ENCODE results near the gene R3HDM2.

R3HDM2 gene

DNA sequence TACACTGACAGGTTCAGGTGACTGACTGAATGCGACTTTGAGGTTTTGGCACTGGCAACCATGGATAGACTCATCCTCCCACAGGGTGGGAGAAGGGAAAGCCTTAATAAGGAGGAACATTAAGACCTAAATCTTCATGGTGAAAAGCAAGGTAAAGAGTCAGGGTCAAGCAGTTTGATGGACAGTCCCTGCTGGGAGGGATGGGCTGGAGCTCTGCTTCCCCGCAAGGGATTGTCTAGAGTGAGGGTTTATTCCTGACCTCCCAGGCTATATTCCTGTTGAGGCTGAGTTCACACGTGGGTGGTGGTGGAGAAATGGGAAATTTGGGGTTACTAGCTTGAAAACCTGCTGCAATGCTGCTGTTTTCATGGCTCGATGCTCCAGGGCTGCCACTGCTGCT, 170.5 kb downstream of the R3HDM2 start:
- DNase-seq, result no peak

DNA sequence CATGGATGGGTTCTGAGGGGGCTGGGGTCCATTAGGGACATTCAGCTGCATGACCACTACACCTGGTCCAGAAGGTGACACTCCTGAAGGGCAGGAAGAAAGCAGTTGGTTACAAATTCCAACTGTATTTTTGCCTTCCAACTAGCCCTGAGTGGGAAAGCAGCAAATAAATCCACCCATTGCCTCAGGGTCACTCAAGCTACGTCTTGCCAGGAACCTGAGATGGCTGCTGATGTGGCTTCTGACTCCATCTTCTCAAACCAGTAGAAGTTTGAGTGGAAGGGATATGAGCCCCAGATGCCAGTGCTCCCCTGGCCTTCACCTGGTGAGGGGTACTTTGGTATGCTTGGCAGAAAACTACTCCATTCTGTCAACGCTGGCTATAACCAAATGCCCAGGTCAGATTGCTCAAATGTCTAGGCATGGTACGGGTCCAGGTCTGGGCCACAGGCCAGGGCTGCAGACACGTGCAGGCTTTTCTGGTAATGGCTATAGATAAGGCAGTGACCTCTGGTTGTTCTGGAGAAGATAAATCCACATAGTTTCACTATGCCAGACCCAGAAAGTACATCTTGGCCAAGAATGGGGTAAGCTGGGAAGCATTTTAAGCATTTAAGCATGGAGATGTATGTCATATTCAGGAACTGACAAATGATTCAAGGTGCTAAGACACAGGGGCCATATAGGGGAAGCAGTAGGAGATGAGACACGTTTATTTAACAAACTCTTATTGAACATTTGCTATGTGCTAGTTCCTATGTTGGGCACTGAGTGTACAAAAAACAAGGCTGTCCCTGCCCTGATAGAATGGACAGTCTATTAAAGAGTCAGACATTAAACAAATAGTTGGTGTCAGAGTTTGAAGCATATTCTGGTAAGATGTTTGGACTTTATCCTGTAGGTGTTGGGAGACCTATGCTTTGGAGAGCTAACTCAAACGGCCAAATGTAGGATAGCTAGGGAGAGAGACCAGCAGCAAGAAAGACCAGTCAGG, 171.6 kb downstream of the R3HDM2 start:
- no peak for DNase-seq

GRCh38 chr12:57255916-57256315, 174.9 kb downstream of the R3HDM2 start:
- DNase-seq, result no peak

DNA sequence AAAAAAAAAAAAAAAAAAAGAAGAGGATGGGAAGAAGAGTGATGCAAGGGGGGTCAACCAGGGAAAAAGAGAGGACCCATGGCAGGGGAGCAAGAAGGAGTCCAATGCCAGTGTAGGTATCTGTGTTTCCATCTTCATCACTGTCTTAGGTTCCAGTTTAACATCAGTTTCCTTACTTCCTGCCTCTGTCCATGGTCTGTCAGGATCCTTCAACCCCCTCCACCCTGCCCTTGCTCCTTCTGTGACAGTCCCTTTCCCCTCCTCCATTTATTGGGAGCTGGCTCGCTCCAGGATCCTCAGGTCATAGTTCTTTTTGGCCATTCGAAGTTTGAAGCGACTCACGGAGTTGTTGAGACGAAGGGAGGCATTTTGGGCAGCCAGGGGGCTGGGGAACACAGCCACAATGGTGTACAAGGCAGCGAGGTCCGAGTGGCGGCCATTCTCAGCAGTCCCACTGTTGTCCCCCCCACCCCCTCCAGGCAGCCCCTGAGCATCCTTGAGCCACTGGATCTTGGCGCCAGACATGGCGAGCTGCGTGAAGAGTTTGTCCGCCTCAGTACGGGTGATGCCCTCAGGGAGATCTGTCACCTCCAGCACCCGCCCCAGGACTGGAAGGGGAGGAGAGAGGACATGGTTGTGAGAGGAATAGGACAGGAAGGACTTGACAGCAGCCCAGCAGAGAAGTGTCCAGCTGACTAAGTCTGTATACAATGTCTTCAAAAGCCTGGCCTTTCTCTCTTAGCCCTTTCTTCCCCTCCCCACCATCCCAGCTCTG, 176.2 kb downstream of the R3HDM2 start:
- DNase-seq, result no peak

DNA sequence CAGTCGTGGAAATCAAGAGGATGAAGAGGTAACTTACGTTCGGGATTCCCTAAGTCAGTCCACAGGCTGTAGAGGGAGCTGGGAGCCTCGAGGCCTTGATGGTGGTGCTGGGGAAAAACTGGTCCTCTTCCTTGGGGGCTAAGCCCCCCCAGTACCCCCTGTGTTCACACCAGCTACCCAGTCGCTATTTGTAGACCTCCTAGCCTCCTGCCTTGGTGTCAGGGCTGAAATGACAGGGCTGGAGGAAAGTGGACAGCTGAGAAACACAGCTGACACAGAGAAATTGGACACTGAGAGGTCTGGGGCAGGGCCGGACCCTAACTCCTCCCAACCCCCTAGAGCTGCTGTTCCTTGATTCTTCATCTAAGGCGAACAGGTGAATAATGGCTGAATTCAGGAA, 179.9 kb downstream of the R3HDM2 start, which contains the start of gene STAC3:
Gene STAC3, minus strand, starts transcription at position 232 of the 400 bp plus-strand sequence. CDS start 1,551 bp downstream, outside the sequence.
- no peak for DNase-seq

DNA sequence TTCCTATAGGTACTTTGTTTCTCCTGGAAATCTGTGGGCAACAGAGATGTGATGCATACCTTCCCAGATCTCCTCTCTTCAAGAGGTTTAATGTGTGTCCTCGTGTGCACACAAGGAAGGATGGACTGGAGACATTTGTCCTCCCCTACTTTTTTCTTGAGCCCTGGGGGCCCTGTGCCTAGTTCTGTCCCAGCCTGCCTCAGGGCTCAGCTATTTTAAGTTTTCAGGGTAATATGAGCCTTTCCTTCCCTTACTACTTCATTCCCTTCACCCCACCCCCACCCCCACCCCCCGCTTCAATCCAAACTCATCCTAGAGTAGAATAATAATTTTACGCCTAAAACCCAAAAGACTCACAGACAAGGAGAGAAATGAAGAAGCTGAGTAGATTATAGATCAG, 180.3 kb downstream of the R3HDM2 start:
- no peak for DNase-seq

DNA sequence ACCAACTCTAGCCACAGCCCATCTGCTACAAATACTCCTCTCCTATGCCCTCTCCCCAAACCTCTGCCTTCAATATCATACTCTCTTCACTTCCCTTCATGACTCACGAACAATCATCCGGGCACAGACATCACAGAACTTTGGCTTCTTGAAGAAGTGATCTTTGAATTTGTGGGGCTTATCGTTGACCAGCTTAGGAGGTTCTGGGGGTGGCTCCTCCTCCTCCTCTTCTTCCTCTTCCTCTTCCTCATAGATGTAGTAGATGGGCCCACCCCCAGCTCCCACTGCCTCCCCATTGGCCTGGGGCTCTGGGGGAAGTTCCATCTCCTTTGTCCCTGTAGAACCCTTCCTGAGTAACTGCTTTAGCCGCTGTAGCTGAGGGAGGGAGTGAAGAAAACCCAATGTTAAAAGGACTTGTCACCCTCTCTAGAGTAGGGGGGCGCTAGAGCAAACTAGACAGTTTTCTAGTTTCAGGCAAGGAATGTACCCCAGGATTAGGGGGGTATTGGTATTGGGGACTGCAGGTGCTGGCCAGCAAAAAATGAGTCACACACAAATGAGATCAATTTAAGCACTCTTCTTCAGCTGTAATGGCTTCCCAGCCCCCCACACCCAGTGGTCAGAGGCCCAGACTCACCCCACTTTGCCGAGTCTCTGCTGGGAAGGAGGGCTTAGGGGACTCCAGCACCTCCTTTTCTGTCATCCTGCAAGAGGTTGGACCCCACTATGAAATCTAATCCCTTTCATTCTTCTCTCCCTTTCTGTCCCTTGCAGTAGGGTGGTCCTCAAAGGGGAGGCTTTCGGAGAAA, 181.7 kb downstream of the R3HDM2 start:
- DNase-seq, result no peak

- DNase-seq, result no peak
Observed at GRCh38 chr12:57247041-57247440, 183.8 kb downstream of the R3HDM2 start.

DNA sequence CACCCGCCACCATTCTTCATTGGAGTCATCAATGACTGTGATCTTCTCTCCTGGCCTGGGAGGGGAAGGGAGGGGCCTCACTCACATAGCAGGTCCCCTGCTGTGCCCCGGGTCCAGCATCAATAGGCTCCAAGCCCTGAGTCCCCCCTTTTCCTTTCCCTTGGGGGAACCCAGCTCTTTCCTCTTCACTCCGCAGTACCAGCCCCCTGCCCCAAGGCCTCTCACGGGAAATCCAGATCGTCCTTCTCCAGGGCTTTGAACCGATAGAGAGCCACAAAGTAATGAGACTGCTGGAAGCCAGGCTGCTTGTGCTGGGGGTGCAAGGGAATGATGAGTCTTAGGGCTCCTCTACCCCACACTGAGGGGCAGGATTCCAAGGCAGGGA, 186.5 kb downstream of the R3HDM2 start:
- no peak for DNase-seq

GRCh38 chr12:57243521-57244311, 187.1 kb downstream of the R3HDM2 start:
- no peak for DNase-seq

DNA sequence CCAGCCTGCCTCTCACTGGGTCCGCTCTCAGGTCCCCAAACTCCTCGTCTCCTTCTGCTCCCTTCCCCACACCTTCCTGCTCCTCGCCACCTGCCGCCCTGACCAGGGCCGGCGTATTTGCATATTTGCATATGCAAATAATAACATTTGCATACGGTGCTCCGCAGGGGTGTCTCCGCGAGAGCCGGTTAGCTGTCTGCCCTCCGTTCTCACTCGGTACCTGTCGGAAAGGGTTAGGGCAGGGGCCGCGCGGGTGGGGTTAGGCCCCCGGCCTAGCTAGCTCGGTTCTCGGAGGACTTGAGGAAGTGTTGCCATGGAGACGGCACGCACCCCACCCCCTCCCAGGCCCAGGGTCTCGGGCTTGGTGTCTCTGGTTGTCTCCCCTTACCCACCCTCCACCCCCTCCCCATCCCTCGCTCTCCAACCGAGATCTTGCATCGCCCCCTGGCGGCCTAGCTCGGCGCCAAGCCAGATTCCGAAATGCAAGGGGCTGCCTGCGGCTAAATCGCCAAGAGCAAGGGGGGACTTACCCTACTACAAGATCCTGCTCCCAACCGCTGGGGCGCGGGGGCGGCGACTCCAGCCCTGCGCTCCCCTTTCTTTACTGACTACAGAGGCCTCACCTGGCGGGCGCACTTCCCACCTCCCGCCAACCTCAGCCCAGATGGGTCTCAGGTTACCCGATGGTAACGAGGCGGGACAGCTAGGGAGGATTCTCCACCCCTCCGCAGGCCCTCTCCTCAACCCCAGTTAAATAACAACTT, 188.0 kb downstream of the R3HDM2 start:
- peak; percentile 71 for DNase-seq

GRCh38 chr12:57242329-57242690, 188.5 kb downstream of the R3HDM2 start:
- no peak for DNase-seq

DNA sequence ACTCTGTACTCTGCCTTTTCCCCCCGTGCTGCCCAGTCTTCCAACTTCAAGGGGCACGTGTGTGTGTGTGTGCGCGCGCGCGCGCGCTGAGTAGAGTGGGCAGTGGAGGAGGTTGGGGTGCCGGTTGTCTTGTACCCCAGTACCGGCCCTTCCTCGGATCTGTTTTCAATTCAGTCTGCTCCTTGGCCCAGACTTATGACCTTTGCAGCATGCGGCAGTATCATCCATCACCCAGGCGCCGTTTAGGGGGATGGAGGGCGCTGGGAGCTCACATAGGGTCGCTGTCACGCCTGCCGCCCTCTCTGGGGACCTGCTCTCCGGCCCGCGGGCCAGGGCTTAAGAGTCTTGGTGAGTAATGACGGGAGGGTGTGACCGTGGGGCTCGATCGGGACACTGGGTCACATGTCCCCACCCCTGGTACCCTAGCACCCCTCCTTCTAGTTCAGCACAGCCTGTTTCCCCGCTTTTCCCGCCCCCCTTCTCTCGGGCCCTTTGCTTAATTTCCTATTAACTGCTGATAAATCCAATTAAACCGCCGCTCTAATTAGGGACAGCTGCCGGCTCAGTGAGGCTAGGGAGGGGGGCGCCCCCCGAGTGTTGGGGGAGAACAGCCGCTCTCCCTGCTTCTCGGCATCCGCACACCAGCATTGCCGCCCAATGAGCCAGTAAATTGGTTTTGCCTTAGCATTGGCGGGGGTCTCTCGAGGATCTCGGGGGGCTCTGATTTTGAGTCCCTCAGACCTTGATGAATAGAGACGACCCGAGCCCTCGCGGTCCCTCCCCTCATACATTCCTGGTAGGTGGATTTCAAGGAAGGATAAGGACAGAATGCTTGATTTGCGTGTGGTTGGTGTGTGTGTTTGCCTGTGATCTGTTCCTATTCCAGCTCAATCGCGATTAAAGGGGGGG, 189.2 kb downstream of the R3HDM2 start:
- DNase-seq, result no peak

DNA sequence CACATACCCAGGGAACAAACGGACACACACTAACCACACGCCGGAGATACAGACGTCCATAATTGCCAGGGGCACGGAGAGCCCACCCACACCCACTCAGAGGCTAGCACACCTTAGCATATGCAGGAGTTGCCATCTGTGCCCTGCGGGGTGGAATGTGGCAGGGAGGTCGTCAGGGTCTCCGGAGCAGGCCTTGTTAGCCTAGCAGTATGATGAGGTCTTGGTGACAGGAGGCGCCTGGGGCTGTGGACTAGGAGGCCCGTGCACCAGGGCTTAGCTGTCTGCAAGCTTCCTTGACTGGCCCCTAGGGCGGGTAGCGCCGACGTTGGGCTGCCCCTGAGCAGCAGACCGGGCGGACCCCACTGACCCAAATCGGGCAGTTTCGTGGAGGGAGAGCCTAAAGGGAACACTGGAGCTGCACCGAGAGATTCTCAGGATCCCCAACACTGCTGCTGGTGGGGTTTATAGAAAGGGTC, 189.9 kb downstream of the R3HDM2 start:
- no peak for DNase-seq

- no peak for DNase-seq
Observed at GRCh38 chr12:57240066-57240921, 190.5 kb downstream of the R3HDM2 start.

GRCh38 chr12:57239587-57240065, 191.2 kb downstream of the R3HDM2 start:
- DNase-seq, result no peak

- DNase-seq, result no peak
Observed at GRCh38 chr12:57238854-57239554, 191.8 kb downstream of the R3HDM2 start.
